Endothelial cell of umbilical vein (primary cell): ENCODE results near the gene TYROBP. TPM values are rescaled to one million over a fixed set of nuclear protein-coding genes. Genes with fewer than 3 reads are reported as not detected.
A peak's percentile ranks its signal among the peaks of the same experiment; 100 is the strongest.

Experiments used
- BruUV-seq: library from RNA; stranded (reverse); fragments of 400-500 nt; replicated peaks from 2 replicates; lab custom pipeline; 2021; lab: Mats Ljungman, UMichigan
- CTCF ChIA-PET: fragments of 300-600, 350-600 bp; sonication (Branson Sonifier 250); formaldehyde crosslinking; loops from one replicate; lab custom pipeline; 2021; ENCODE audit warnings: antibody characterized with exemption, inconsistent platforms; lab: Charles Lee
- POLR2A ChIA-PET: fragments of 300-600, 350-600 bp; sonication (Branson Sonifier 250); formaldehyde crosslinking; loops from one replicate; lab custom pipeline; 2021; ENCODE audit warnings: antibody characterized with exemption, inconsistent platforms; lab: Charles Lee
- DNase-seq: peaks from one replicate; pipeline ENCODE4 v3.0.0-alpha.2; 2011; ENCODE audit warnings: low read depth, low spot score
- FAIRE-seq: peaks from 2 replicates; lab custom pipeline; 2011; peaks lifted over from hg19 to GRCh38; lab: Jason Lieb, UNC
- H2AFZ ChIP-seq: 2 replicates; pipeline ENCODE4 v1.6.0; 2012; ENCODE audit warnings: low read depth, low read length, control low read depth, inconsistent platforms
- H3K27ac ChIP-seq: 2 replicates; pipeline ENCODE4 v1.5.1; 2011; ENCODE audit warnings: low read depth, mild to moderate bottlenecking, control low read depth, low read length, moderate library complexity; ENCODE audit not compliant: insufficient read depth
- H3K27me3 ChIP-seq, 2 experiments: 2 replicates each; pipeline versions ENCODE4 v1.6.0 to v1.6.1; 2011; ENCODE audit warnings: low read length in 2 of 2, mixed read lengths in 1 of 2; ENCODE audit not compliant: control insufficient read depth in 2 of 2, insufficient read depth in 2 of 2
- H3K36me3 ChIP-seq, 2 experiments: 2 replicates in 1 of 2; 3 replicates in 1 of 2; pipeline ENCODE4 v1.5.1; 2011; ENCODE audit warnings: low read length in 2 of 2, mild to moderate bottlenecking in 1 of 2, moderate library complexity in 1 of 2; ENCODE audit not compliant: control insufficient read depth in 2 of 2, insufficient read depth in 2 of 2; ENCODE audit errors: extremely low read depth in 1 of 2
- H3K4me1 ChIP-seq: 3 replicates; pipeline ENCODE4 v1.5.1; 2011; ENCODE audit warnings: mild to moderate bottlenecking, low read length; ENCODE audit not compliant: control insufficient read depth, insufficient read depth; ENCODE audit errors: extremely low read depth
- H3K4me2 ChIP-seq: 2 replicates; pipeline ENCODE4 v1.6.1; 2011; ENCODE audit warnings: low read length, control low read depth, mixed read lengths; ENCODE audit not compliant: insufficient read depth
- H3K4me3 ChIP-seq, 3 experiments: fragments of 200-600 bp in 1 of 3; sonication (generic), shearing (Covaris generic) in 1 of 3; replicated peaks in 1 of 3; 2 replicates each; pipeline ENCODE4 v1.5.1; 2011 to 2016; ENCODE audit warnings: control low read depth in 3 of 3, low read length in 3 of 3, mild to moderate bottlenecking in 2 of 3, inconsistent platforms in 1 of 3, low read depth in 1 of 3, moderate library complexity in 1 of 3; ENCODE audit not compliant: insufficient read depth in 1 of 3
- H3K79me2 ChIP-seq: 2 replicates; pipeline ENCODE4 v1.6.0; 2012; ENCODE audit warnings: low read length, inconsistent platforms; ENCODE audit not compliant: control insufficient read depth, insufficient read depth
- H3K9ac ChIP-seq: replicated peaks from 2 replicates; pipeline ENCODE3; 2011; ENCODE audit warnings: low read length, control low read depth; ENCODE audit not compliant: insufficient read depth; ENCODE audit errors: extremely low read depth
- H3K9me1 ChIP-seq: replicated peaks from 3 replicates; pipeline ENCODE4 v1.6.0; 2011; ENCODE audit warnings: mild to moderate bottlenecking, low read length; ENCODE audit not compliant: control insufficient read depth, insufficient read depth; ENCODE audit errors: extremely low read depth
- H3K9me3 ChIP-seq: replicated peaks from 2 replicates; pipeline ENCODE4 v1.5.1; 2012; ENCODE audit warnings: low read length, inconsistent platforms; ENCODE audit not compliant: control insufficient read depth, insufficient read depth
- H4K20me1 ChIP-seq: replicated peaks from 2 replicates; pipeline ENCODE3; 2011; ENCODE audit warnings: mild to moderate bottlenecking, low read length; ENCODE audit not compliant: control insufficient read depth, insufficient read depth; ENCODE audit errors: extremely low read depth
- CTCF ChIP-seq, 2 donors: IDR thresholded peaks; 1 replicate in 1 of 2; 2 replicates in 1 of 2; pipeline ENCODE4 v1.5.1; 2011; ENCODE audit warnings: low read length in 2 of 2, mild to moderate bottlenecking in 2 of 2, moderate library complexity in 2 of 2, control low read depth in 1 of 2, inconsistent platforms in 1 of 2, low read depth in 1 of 2; ENCODE audit not compliant: insufficient read depth in 1 of 2; ENCODE audit errors: extremely low read depth in 1 of 2
- EZH2 ChIP-seq: IDR thresholded peaks from 2 replicates; pipeline ENCODE4 v1.6.1; 2012; ENCODE audit warnings: borderline replicate concordance, low read depth, mild to moderate bottlenecking, moderate library complexity, low read length, inconsistent platforms; ENCODE audit not compliant: severe bottlenecking
- FOS ChIP-seq: IDR thresholded peaks from 2 replicates; pipeline ENCODE4 v1.6.1; 2011; ENCODE audit warnings: mild to moderate bottlenecking, low read length, moderate library complexity, borderline replicate concordance; ENCODE audit not compliant: insufficient read depth
- GATA2 ChIP-seq: IDR thresholded peaks from 2 replicates; pipeline ENCODE4 v1.7.0; 2011; ENCODE audit warnings: low read depth, mild to moderate bottlenecking, moderate library complexity, mixed read lengths, low read length; ENCODE audit not compliant: insufficient read length, insufficient read depth
- JUN ChIP-seq: IDR thresholded peaks from 2 replicates; pipeline ENCODE4 v1.6.1; 2011; ENCODE audit warnings: borderline replicate concordance, low read depth; ENCODE audit not compliant: insufficient read length, insufficient read depth
- MAX ChIP-seq: IDR thresholded peaks from 2 replicates; pipeline ENCODE4 v1.6.1; 2011; ENCODE audit not compliant: insufficient read depth, insufficient read length
- MYC ChIP-seq: IDR thresholded peaks from one replicate; pipeline ENCODE4 v1.6.1; 2011; ENCODE audit warnings: mild to moderate bottlenecking, low read depth, low read length
- POLR2A ChIP-seq: IDR thresholded peaks from 2 replicates; pipeline ENCODE4 v1.6.1; 2012; ENCODE audit warnings: low read depth, mild to moderate bottlenecking, control low read depth, low read length
- POLR2AphosphoS5 ChIP-seq: IDR thresholded peaks from 2 replicates; pipeline ENCODE4 v1.6.1; 2012; ENCODE audit warnings: low read depth, mild to moderate bottlenecking, control low read depth, low read length, moderate library complexity; ENCODE audit not compliant: insufficient read depth
- dilution Hi-C: fragments of 300-500 bp; cut with MboI; formaldehyde crosslinking; loops from one replicate; pipeline ENCODE4 v1.15.0; 2019; ENCODE audit warnings: low sequenced_read_pairs; ENCODE audit not compliant: extremely low pct_ligation_motif_present
- intact Hi-C: fragments of 100-400 bp; cut with micrococcal nuclease; formaldehyde crosslinking; loops from one replicate; pipeline ENCODE4 v1.10.0; 2022
- polyA plus RNA-seq, 4 experiments: library from polyadenylated mRNA; depleted of rRNA in 3 of 4; stranded (reverse) in 3 of 4; unstranded in 1 of 4; fragments of >200 nt; gene quantifications; 2 replicates each; pipeline versions ENCODE4 v1.2.1 to v1.2.3, GENCODE V29; 2011 to 2012; ENCODE audit warnings: missing spikeins in 1 of 4
- total RNA-seq: library from RNA; stranded (reverse); gene quantifications from 2 replicates; pipeline ENCODE4 v1.2.3, GENCODE V29; 2021

The TYROBP gene
- total and polyA plus RNA-seq, 2 donors (not counting 3 experiments of a cell fraction or from before 2014, with no cell fraction given) = not detected

DNA sequence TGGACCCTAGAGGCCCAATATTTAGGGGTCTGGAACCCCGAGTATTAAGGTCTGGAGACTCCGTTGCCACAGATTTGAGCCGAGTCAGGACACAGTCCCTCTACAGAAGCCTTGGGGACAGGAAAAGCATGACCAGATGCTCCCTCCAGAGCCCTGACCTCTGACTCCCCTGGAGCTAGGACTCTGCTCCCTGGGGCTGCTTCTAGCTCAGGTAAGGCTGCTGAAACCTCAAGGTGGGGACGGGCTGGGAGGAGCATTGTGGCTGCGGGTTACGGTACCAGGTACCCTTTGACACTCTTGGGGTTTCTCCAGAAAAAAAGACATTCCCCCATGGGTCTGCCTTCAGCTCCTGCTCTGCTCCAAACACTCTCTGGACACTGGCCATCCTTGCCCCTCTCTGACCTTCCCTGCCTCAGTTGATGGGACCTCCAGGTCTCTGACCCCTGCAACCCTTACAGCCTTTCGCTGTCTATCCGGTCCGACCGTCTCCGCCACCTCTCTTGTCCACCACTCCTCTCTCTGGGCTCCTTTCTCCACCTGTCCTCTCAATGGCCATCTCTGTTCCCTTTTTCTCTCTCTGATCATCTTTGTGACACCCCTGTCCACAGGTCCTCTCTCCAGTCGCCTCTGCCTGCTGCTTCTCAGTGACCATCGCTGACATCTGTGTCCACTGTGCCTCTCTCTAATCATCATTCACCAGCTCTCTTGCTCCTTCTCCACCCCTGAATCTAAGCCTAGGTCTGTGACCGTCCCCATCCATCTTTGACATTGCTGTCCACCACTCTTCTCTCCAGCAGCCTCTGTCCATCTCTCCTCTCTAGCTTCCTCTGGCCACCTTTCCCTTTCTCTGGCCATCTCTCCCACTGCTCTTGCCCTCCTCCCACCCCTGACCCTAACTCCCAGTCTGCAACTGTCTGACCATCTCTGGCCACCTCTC lies 29.5 kb upstream of the TYROBP start:
- H3K4me1 ChIP-seq = peaks cover 22% of the 10 kb centered on the region
- no peaks in the 10 kb centered on the region for H3K36me3 ChIP-seq
- peak overlapping the region in 1 of 3 experiments; percentile 56 for H3K4me3 ChIP-seq
- dilution Hi-C loops (no loop called here), intact Hi-C loops (no loop called here)
- no peak overlapping the region for H3K9ac ChIP-seq
- FAIRE-seq (peak; percentile 4), DNase-seq (no peak)
- H4K20me1 ChIP-seq = no peaks in the 10 kb centered on the region
- peak overlapping the region; percentile 90 for H3K4me2 ChIP-seq
- TF ChIP-seq POLR2A (no peak), CTCF (IDR thresholded peaks at IDR 0.05; ENCODE audit: extremely low read depth in 1 of 2, insufficient read depth in 1 of 2, low read depth in 1 of 2, low read length in 2 of 2) (no peak), MYC (no peak), EZH2 (no peak), FOS (no peak), POLR2AphosphoS5 (no peak), MAX (no peak), GATA2 (no peak), JUN (no peak)
- no peaks in the 10 kb centered on the region for H3K9me3 ChIP-seq
- H3K79me2 ChIP-seq = no peaks in the 10 kb centered on the region
- no peaks in the 10 kb centered on the region for H3K27me3 ChIP-seq
- ChIA-PET CTCF (interaction anchor here (0.7 to 1.9 kb wide), 2 partner anchors 32 to 55 kb away, joined by 3 to 4 read pairs; no protein-coding TSS in a partner anchor), POLR2A (no interaction called here)
- H2AFZ ChIP-seq = no peak overlapping the region
- BruUV-seq = no TSS peak
- no peaks in the 10 kb centered on the region for H3K9me1 ChIP-seq
- H3K27ac ChIP-seq = no peak overlapping the region
